PC-3 (cell line): Measurements from ENCODE around the gene KCNH1.

Source experiments
- EZH2 ChIP-seq: fragments of 300-600 bp; sonication (generic); IDR thresholded peaks from one replicate; pipeline ENCODE4 v1.6.1; 2017; ENCODE audit warnings: antibody characterized with exemption, mild to moderate bottlenecking, low read length; ENCODE audit not compliant: unreplicated experiment
- EZH2phosphoT487 ChIP-seq: fragments of 300-600 bp; sonication (generic); IDR thresholded peaks from 2 replicates; pipeline ENCODE4 v1.6.1; 2018; ENCODE audit warnings: mild to moderate bottlenecking, antibody characterized with exemption, low read length, borderline replicate concordance
- TF ChIP-seq, protein P1 (sequence below): fragments of 300-600 bp; sonication (generic); conservative IDR thresholded peaks from 2 replicates; pipeline ENCODE4 v1.5.1; 2017; ENCODE audit warnings: antibody characterized with exemption, low read depth, mild to moderate bottlenecking, low read length

- TF ChIP-seq, protein P1, sequence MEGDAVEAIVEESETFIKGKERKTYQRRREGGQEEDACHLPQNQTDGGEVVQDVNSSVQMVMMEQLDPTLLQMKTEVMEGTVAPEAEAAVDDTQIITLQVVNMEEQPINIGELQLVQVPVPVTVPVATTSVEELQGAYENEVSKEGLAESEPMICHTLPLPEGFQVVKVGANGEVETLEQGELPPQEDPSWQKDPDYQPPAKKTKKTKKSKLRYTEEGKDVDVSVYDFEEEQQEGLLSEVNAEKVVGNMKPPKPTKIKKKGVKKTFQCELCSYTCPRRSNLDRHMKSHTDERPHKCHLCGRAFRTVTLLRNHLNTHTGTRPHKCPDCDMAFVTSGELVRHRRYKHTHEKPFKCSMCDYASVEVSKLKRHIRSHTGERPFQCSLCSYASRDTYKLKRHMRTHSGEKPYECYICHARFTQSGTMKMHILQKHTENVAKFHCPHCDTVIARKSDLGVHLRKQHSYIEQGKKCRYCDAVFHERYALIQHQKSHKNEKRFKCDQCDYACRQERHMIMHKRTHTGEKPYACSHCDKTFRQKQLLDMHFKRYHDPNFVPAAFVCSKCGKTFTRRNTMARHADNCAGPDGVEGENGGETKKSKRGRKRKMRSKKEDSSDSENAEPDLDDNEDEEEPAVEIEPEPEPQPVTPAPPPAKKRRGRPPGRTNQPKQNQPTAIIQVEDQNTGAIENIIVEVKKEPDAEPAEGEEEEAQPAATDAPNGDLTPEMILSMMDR = no peak
- TF ChIP-seq EZH2phosphoT487 (no peak), EZH2 (no peak)
These were observed 21.1 kb upstream of the KCNH1 start for GRCh38 chr1:211155040-211155439.
